Lower lobe of right lung (tissue), 2 donors: Measurements from ENCODE around the gene CAMSAP2. TPM values are rescaled to one million over a fixed set of nuclear protein-coding genes. Genes with fewer than 3 reads are reported as not detected.
"Not testable (repeated sequence)": the region's sequence is repeated elsewhere in the genome, so short reads cannot be mapped to it uniquely, and the experiment has no call there.

ENCODE experiments used
- ATAC-seq, 2 donors: fragments of 200-7000 bp; cut with Tn5 transposase; one replicate each; pipeline ENCODE4 v1.9.1; 2020 to 2022; ENCODE audit warnings: mild to moderate bottlenecking in 2 of 2, moderate library complexity in 2 of 2
- DNase-seq: peaks from one replicate; pipeline ENCODE4 v3.0.0-alpha.2; 2020
- H3K27ac ChIP-seq: fragments of 200-600 bp; one replicate; pipeline ENCODE4 v1.8.0; 2022
- H3K27me3 ChIP-seq: fragments of 200-600 bp; one replicate; pipeline ENCODE4 v1.8.0; 2022; ENCODE audit warnings: low read depth
- H3K36me3 ChIP-seq: fragments of 200-600 bp; one replicate; pipeline ENCODE4 v1.8.0; 2022; ENCODE audit warnings: mild to moderate bottlenecking
- H3K4me1 ChIP-seq: fragments of 200-600 bp; one replicate; pipeline ENCODE4 v1.8.0; 2022
- H3K4me3 ChIP-seq: fragments of 200-600 bp; one replicate; pipeline ENCODE4 v1.8.0; 2022; ENCODE audit warnings: mild to moderate bottlenecking
- H3K9me3 ChIP-seq: fragments of 200-600 bp; one replicate; pipeline ENCODE4 v1.8.0; 2022
- CTCF ChIP-seq: fragments of 200-600 bp; IDR thresholded peaks from one replicate; pipeline ENCODE4 v1.8.0; 2022; ENCODE audit warnings: antibody characterized with exemption, mild to moderate bottlenecking
- intact Hi-C: fragments of 100-400 bp; cut with DNase I; formaldehyde crosslinking; loops from one replicate; pipeline ENCODE4 v1.11.0; 2022
- total RNA-seq: library from RNA; stranded (reverse); fragmentation: NEBNext Ultra II Directional; extraction: Animal tissue kit (Norgen Biotek cat#: 25700); gene quantifications from one replicate; pipeline ENCODE4 v1.2.1, GENCODE V29; 2021
- donor health status: DM: no; HTN: yes; CAD: no; lungs with severe emphysema.

Gene CAMSAP2
- total RNA-seq, 1 donor from 2014 or later, result 30.7 TPM

- Histone ChIP-seq H3K27me3 (no peaks in the 10 kb centered on the region), H3K9me3 (no peaks in the 10 kb centered on the region), H3K4me1 (no peaks in the 10 kb centered on the region), H3K27ac (no peak overlapping the region), H3K36me3 (no peaks in the 10 kb centered on the region), H3K4me3 (no peak overlapping the region)
- no peak for TF ChIP-seq CTCF
- DNase-seq, result no peak
- intact Hi-C loops, result no loop called here
- ATAC-seq, result no peak
Observed at GRCh38 chr1:200749090-200749489, 10.4 kb downstream of the CAMSAP2 start.

DNA sequence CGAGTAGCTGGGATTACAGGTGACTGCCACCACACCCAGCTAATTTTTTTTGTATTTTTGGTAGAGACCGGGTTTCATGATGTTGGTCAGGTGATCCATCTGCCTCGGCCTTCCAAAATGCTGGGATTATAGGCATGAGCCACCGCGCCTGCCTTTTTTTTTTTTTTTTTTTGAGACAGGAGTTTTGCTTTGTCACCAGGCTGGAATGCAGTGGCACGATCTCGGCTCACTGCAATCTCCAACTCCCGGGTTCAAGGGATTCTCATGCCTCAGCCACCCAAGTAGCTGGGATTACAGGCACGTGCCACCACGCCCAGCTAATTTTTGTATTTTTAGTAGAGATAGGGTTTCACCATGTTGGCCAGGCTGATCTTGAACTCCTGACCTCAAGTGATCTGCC, 12.1 kb downstream of the CAMSAP2 start:
- H3K27ac ChIP-seq, H3K4me1 ChIP-seq, ATAC-seq, H3K4me3 ChIP-seq, H3K9me3 ChIP-seq, intact Hi-C loops, H3K36me3 ChIP-seq, DNase-seq, H3K27me3 ChIP-seq: not testable (repeated sequence)

DNA sequence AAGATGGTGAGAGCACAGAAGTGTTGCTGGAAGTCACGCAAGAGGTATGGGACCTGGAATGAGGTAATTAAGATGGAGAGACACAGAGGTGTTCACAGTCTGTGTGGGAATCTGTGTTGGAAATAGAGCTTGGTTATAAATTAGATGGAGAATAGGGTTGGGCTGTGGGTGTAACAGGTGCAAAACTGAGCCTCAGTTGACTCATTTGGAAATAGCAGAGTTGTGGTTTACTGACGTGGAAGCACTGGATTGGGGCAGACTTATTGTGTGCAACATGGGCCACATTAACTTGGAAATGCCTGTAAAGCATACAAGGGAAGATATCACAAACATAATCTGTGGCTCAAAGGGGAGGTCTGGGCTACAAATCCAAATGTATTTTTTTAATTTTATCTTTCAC, 13.0 kb downstream of the CAMSAP2 start:
- no peak overlapping the region for H3K4me3 ChIP-seq
- no peaks in the 10 kb centered on the region for H3K9me3 ChIP-seq
- no peak overlapping the region for H3K27ac ChIP-seq
- ATAC-seq, result no peak
- DNase-seq, result no peak
- no peaks in the 10 kb centered on the region for H3K36me3 ChIP-seq
- H3K27me3 ChIP-seq, result no peaks in the 10 kb centered on the region
- no peak for TF ChIP-seq CTCF
- no peaks in the 10 kb centered on the region for H3K4me1 ChIP-seq
- intact Hi-C loops, result no loop called here

DNA sequence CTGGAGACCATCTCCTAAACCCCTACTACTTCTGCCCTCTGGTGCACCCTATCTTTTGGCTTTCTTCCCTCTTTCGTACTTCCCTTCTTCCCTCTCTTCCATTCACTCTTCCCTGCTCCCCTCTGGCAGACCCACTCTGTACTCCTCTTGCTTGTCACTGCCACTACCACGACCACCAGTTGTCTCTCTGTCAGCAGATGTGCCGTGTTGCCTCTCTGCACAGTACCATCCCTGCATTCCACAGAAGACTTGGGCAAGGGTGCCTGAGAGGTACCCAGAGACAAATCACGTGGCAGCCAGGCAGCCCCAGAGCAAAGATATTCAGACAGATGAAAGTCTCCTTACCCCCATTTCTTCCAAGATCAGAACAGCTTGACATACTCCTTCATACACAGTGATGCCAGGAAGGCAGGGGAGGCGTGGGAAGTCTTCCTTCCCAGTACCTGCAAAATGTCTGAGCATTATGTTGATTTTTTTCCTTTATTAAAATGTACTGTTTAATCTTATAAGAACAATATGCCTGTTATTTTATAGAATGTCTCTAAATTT, 15.0 kb downstream of the CAMSAP2 start:
- no peak for TF ChIP-seq CTCF
- ATAC-seq (no peak), DNase-seq (no peak)
- intact Hi-C loops, result no loop called here
- Histone ChIP-seq H3K27me3 (no peaks in the 10 kb centered on the region), H3K36me3 (no peaks in the 10 kb centered on the region), H3K9me3 (no peaks in the 10 kb centered on the region), H3K4me1 (peaks cover 7% of the 10 kb centered on the region), H3K4me3 (no peak overlapping the region), H3K27ac (no peak overlapping the region)

- Histone ChIP-seq H3K27me3 (no peaks in the 10 kb centered on the region), H3K36me3 (no peaks in the 10 kb centered on the region), H3K27ac (no peak overlapping the region), H3K9me3 (no peaks in the 10 kb centered on the region), H3K4me3 (no peak overlapping the region), H3K4me1 (peaks cover 7% of the 10 kb centered on the region)
- TF ChIP-seq CTCF, result no peak
- no peak for ATAC-seq
- intact Hi-C loops, result no loop called here
- no peak for DNase-seq
Observed at GRCh38 chr1:200755456-200755855, 16.8 kb downstream of the CAMSAP2 start.

DNA sequence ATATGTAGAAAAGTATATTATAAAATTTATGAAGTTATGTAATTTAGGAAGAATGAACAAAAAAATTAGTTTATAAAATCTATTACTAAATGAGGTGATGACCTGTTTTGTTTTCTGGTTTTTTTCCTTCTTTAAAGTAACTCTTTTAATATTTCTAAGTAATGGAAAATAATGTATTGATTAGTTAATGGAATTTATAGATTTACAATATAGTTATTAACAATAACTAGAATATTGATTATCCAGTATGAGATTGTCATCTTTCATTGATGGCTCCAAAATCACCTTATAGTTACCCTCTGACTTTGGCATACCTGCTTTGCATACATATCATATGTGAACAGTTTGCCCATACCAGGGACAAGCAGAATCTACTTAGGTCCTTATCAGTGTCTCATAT, 23.4 kb downstream of the CAMSAP2 start:
- no peak overlapping the region for H3K4me3 ChIP-seq
- intact Hi-C loops, result no loop called here
- ATAC-seq (no peak), DNase-seq (no peak)
- H3K27me3 ChIP-seq, result no peaks in the 10 kb centered on the region
- peaks cover 7% of the 10 kb centered on the region for H3K4me1 ChIP-seq
- H3K27ac ChIP-seq, result no peak overlapping the region
- peaks cover 24% of the 10 kb centered on the region for H3K36me3 ChIP-seq
- no peak for TF ChIP-seq CTCF
- no peaks in the 10 kb centered on the region for H3K9me3 ChIP-seq
